ENCODE data around the gene CPNE1. TPM values are rescaled to one million over a fixed set of nuclear protein-coding genes. Genes with fewer than 3 reads are reported as not detected.

CPNE1 gene
- total RNA-seq, 1 experiment from 2014 or later = 155 TPM

DNA sequence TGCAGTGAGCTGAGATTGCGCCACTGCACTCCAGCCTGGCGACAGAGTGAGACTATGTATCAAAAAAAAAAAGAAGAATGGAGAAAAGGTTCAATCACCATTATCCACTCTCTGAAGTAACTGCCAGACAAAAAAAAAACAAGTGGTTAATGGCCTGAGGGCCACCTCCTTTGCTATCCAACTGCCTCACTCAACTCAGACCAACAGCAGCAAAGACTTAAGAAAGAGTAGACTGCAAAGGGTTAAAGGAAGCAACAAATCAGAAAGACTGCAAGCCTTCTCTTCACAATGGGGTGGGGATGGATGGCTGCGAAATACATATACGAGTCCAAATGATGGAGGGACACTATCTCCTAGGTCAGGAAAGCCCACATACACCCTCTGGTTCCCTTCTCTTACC lies 31.3 kb upstream of the CPNE1 start:
- Histone ChIP-seq H2BK15ac (ENCODE audit: low read depth, low read length) (no peak overlapping the region), H3K56ac (ENCODE audit: insufficient read length, low read depth, low read length) (no peak overlapping the region), H3K9ac (ENCODE audit: extremely low read depth, insufficient read length, low read length) (no peak overlapping the region), H2BK5ac (ENCODE audit: insufficient read length, low read length) (no peak overlapping the region), H3K27me3 (ENCODE audit: insufficient read depth, low read length) (no peaks in the 10 kb centered on the region), H4K5ac (ENCODE audit: insufficient read length, low read depth, low read length) (no peak overlapping the region), H3K27ac (ENCODE audit: insufficient read length, low read depth, low read length) (no peak overlapping the region), H3K4me1 (ENCODE audit: insufficient read depth, low read length) (no peaks in the 10 kb centered on the region), H4K91ac (ENCODE audit: insufficient read length, low read depth, low read length) (no peak overlapping the region), H3K23me2 (ENCODE audit: insufficient read length, low read depth, low read length, poor library complexity, severe bottlenecking) (peaks cover 8% of the 10 kb centered on the region), H3T11ph (ENCODE audit: low read length) (no peak overlapping the region), H2AK5ac (ENCODE audit: insufficient read length, low read length) (no peak overlapping the region), H2BK12ac (ENCODE audit: insufficient read length, low read depth, low read length) (no peak overlapping the region), H3K23ac (ENCODE audit: insufficient read length, low read depth, low read length) (no peak overlapping the region), H3K4ac (ENCODE audit: low read depth, low read length) (no peak overlapping the region), H3K79me2 (ENCODE audit: insufficient read depth, low read length) (no peaks in the 10 kb centered on the region), H2BK20ac (ENCODE audit: low read depth, low read length, poor library complexity, severe bottlenecking) (no peak overlapping the region), H3K79me1 (ENCODE audit: insufficient read depth, low read depth, low read length, poor library complexity, severe bottlenecking) (no peaks in the 10 kb centered on the region), H4K20me1 (ENCODE audit: control insufficient read depth, insufficient read depth, insufficient read length) (no peaks in the 10 kb centered on the region), H3K9me3 (ENCODE audit: control insufficient read depth, low read depth, low read length) (no peaks in the 10 kb centered on the region), H3K4me2 (ENCODE audit: insufficient read depth, insufficient read length, low read length) (no peak overlapping the region), H2BK120ac (ENCODE audit: low read depth, low read length, poor library complexity, severe bottlenecking) (no peak overlapping the region), H2AFZ (ENCODE audit: low read length) (no peak overlapping the region), H4K8ac (replicated peaks; ENCODE audit: insufficient read length, low read depth, low read length) (no peak overlapping the region), H3K14ac (ENCODE audit: insufficient read depth, low read length) (no peak overlapping the region), H3K18ac (ENCODE audit: insufficient read length, low read depth, low read length) (no peak overlapping the region)
- Mint-ChIP-seq H3K36me3 (ENCODE audit: insufficient read depth in 1 of 3, low read depth in 3 of 3) (peaks cover 9 to 28% (median 27%) of the 10 kb centered on the region in 3 experiments; a peak in 6 of 7 replicates), H3K27me3 (ENCODE audit: low read depth) (peaks cover 2% of the 10 kb centered on the region; the same call in 1 of the 2 replicates), H3K4me1 (peaks cover 17 to 18% of the 10 kb centered on the region in 2 experiments), H3K27ac (no peak overlapping the region), H3K9me3 (no peaks in the 10 kb centered on the region), H3K4me3 (no peak overlapping the region)
- no CpG with 5 or more reads among the region's 4 CpGs for WGBS (ENCODE audit: extremely low coverage, insufficient read length, low lambda C conversion rate)
- no peak for DNase-seq
- TF ChIP-seq, protein P1, sequence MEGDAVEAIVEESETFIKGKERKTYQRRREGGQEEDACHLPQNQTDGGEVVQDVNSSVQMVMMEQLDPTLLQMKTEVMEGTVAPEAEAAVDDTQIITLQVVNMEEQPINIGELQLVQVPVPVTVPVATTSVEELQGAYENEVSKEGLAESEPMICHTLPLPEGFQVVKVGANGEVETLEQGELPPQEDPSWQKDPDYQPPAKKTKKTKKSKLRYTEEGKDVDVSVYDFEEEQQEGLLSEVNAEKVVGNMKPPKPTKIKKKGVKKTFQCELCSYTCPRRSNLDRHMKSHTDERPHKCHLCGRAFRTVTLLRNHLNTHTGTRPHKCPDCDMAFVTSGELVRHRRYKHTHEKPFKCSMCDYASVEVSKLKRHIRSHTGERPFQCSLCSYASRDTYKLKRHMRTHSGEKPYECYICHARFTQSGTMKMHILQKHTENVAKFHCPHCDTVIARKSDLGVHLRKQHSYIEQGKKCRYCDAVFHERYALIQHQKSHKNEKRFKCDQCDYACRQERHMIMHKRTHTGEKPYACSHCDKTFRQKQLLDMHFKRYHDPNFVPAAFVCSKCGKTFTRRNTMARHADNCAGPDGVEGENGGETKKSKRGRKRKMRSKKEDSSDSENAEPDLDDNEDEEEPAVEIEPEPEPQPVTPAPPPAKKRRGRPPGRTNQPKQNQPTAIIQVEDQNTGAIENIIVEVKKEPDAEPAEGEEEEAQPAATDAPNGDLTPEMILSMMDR (conservative IDR thresholded peaks at IDR 0.05) = no peak

All from H9 (cell line).